Glomerular visceral epithelial cell (primary cell): ENCODE measurements around the gene PRKRIP1.
"Not testable (repeated sequence)": the region's sequence is repeated elsewhere in the genome, so short reads cannot be mapped to it uniquely, and the experiment has no call there.

Experiments
- DNase-seq: peaks from one replicate; pipeline ENCODE4 v3.0.0-alpha.2; 2016; ENCODE audit errors: extremely low spot score

PRKRIP1 gene

GRCh38 chr7:102431617-102432298 lies 35.6 kb downstream of the PRKRIP1 start:
- peak; percentile 61 for DNase-seq

- DNase-seq, result peak; percentile 17
Observed at GRCh38 chr7:102432442-102433218, 36.5 kb downstream of the PRKRIP1 start.

- peak; percentile 76 for DNase-seq
Observed at GRCh38 chr7:102433219-102434038, 37.3 kb downstream of the PRKRIP1 start, which contains the start of gene ORAI2. Gene ORAI2 (plus strand): TSS chr7:102433575. CDS start chr7:102438957, 5,382 bp downstream.

GRCh38 chr7:102434039-102434486 lies 37.9 kb downstream of the PRKRIP1 start:
- DNase-seq, result no peak

- no peak for DNase-seq
Observed at GRCh38 chr7:102436118-102436517, 40.0 kb downstream of the PRKRIP1 start.

GRCh38 chr7:102439963-102440795 lies 44.0 kb downstream of the PRKRIP1 start:
- DNase-seq, result peak; percentile 79

GRCh38 chr7:102444961-102445673 lies 49.0 kb downstream of the PRKRIP1 start:
- DNase-seq, result no peak

GRCh38 chr7:102445674-102446071 lies 49.5 kb downstream of the PRKRIP1 start:
- DNase-seq, result no peak

GRCh38 chr7:102446387-102447156 lies 50.4 kb downstream of the PRKRIP1 start:
- no peak for DNase-seq

- no peak for DNase-seq
Observed at GRCh38 chr7:102447311-102447710, 51.1 kb downstream of the PRKRIP1 start.

- no peak for DNase-seq
Observed at GRCh38 chr7:102449136-102449535, 53.0 kb downstream of the PRKRIP1 start.

- no peak for DNase-seq
Observed at GRCh38 chr7:102450242-102450641, 54.1 kb downstream of the PRKRIP1 start.

- DNase-seq, result peak; percentile 27
Observed at GRCh38 chr7:102451371-102452054, 55.4 kb downstream of the PRKRIP1 start.

GRCh38 chr7:102452451-102452850 lies 56.3 kb downstream of the PRKRIP1 start:
- no peak for DNase-seq

GRCh38 chr7:102453319-102453718 lies 57.2 kb downstream of the PRKRIP1 start:
- DNase-seq, result no peak

GRCh38 chr7:102454468-102454867 lies 58.3 kb downstream of the PRKRIP1 start:
- DNase-seq, result no peak

GRCh38 chr7:102454932-102455331 lies 58.8 kb downstream of the PRKRIP1 start:
- DNase-seq, result not testable (repeated sequence)

- no peak for DNase-seq
Observed at GRCh38 chr7:102455596-102455995, 59.4 kb downstream of the PRKRIP1 start.

GRCh38 chr7:102456327-102456726 lies 60.2 kb downstream of the PRKRIP1 start:
- DNase-seq, result no peak
